Measurements from ENCODE around the gene AUNIP. TPM values are rescaled to one million over a fixed set of nuclear protein-coding genes. Genes with fewer than 3 reads are reported as not detected.

AUNIP gene
- total RNA-seq, 4 donors from 2014 or later, result 1.3 to 5.4 (median 2.5) TPM

GRCh38 chr1:25866288-25866687 lies 7.0 kb upstream of the AUNIP start:
- no peak for TF ChIP-seq CTCF (IDR thresholded peaks at IDR 0.05)
- no peak for TF ChIP-seq POLR2A (IDR thresholded peaks at IDR 0.05)
- intact Hi-C loops (cut with DNase I), result no loop called here
- H3K27me3 ChIP-seq, result no peaks in the 10 kb centered on the region
- DNase-seq, result no peak
- 67 to 75% methylated on average over 1 of the region's 1 CpG for WGBS, 2 donors
- no peaks in the 10 kb centered on the region for H3K9me3 ChIP-seq
- H3K4me3 ChIP-seq, result no peak overlapping the region
- H3K4me1 ChIP-seq, result peaks cover 16 to 66% (median 23%) of the 10 kb centered on the region in 3 donors
- H3K36me3 ChIP-seq, result peaks cover 0 to 36% (median 4%) of the 10 kb centered on the region in 3 donors
- no peak overlapping the region for H3K27ac ChIP-seq

- no peak overlapping the region for H3K27ac ChIP-seq
- H3K4me1 ChIP-seq, result peaks cover 12 to 67% (median 26%) of the 10 kb centered on the region in 3 donors
- 88% methylated on average over 3 of the region's 3 CpGs for WGBS, 2 donors
- H3K4me3 ChIP-seq, result no peak overlapping the region
- DNase-seq, result no peak
- no peaks in the 10 kb centered on the region for H3K27me3 ChIP-seq
- intact Hi-C loops (cut with DNase I), result no loop called here
- H3K36me3 ChIP-seq, result peaks cover 0 to 24% (median 0%) of the 10 kb centered on the region in 3 donors
- H3K9me3 ChIP-seq, result no peaks in the 10 kb centered on the region
- TF ChIP-seq CTCF (IDR thresholded peaks at IDR 0.05) (no peak), POLR2A (IDR thresholded peaks at IDR 0.05) (no peak)
Observed at GRCh38 chr1:25864434-25864833, 5.2 kb upstream of the AUNIP start.

- H3K36me3 ChIP-seq, result peaks cover 0 to 17% (median 0%) of the 10 kb centered on the region in 3 donors
- H3K27ac ChIP-seq, result peak overlapping the region in 2 of 4 donors; percentile 49 to 62
- peaks cover 17 to 73% (median 26%) of the 10 kb centered on the region in 3 donors for H3K4me1 ChIP-seq
- no peaks in the 10 kb centered on the region for H3K27me3 ChIP-seq
- H3K4me3 ChIP-seq, result no peak overlapping the region
- no peaks in the 10 kb centered on the region for H3K9me3 ChIP-seq
- TF ChIP-seq CTCF (IDR thresholded peaks at IDR 0.05) (peak in 3 of 6 experiments; percentile 25 to 52 (median 50)), POLR2A (IDR thresholded peaks at IDR 0.05) (no peak)
- no peak for DNase-seq
- WGBS, 2 donors, result 63 to 73% methylated on average over 15 to 25 of the region's 25 CpGs
- intact Hi-C loops (cut with DNase I), result no loop called here
Observed at GRCh38 chr1:25863486-25864262, 4.4 kb upstream of the AUNIP start.

- no peak for DNase-seq
- H3K4me3 ChIP-seq, result no peak overlapping the region
- peak overlapping the region in 2 of 4 donors; percentile 49 to 62 for H3K27ac ChIP-seq
- peaks cover 17 to 73% (median 22%) of the 10 kb centered on the region in 3 donors for H3K4me1 ChIP-seq
- TF ChIP-seq CTCF (IDR thresholded peaks at IDR 0.05), result no peak
- no peak for TF ChIP-seq POLR2A (IDR thresholded peaks at IDR 0.05)
- H3K36me3 ChIP-seq, result peaks cover 0 to 16% (median 0%) of the 10 kb centered on the region in 3 donors
- intact Hi-C loops (cut with DNase I), result no loop called here
- H3K27me3 ChIP-seq, result no peaks in the 10 kb centered on the region
- 62 to 83% methylated on average over 17 to 19 of the region's 20 CpGs for WGBS, 2 donors
- H3K9me3 ChIP-seq, result no peaks in the 10 kb centered on the region
Observed at GRCh38 chr1:25862785-25863485, 3.7 kb upstream of the AUNIP start.
